ENCODE results near the gene CRK. TPM values are rescaled to one million over a fixed set of nuclear protein-coding genes. Genes with fewer than 3 reads are reported as not detected.
A peak's percentile ranks its signal among the peaks of the same experiment; 100 is the strongest.
"Not testable (repeated sequence)": the region's sequence is repeated elsewhere in the genome, so short reads cannot be mapped to it uniquely, and the experiment has no call there.

Gene CRK
- total RNA-seq, 1 experiment from 2014 or later, result 86.6 TPM

DNA sequence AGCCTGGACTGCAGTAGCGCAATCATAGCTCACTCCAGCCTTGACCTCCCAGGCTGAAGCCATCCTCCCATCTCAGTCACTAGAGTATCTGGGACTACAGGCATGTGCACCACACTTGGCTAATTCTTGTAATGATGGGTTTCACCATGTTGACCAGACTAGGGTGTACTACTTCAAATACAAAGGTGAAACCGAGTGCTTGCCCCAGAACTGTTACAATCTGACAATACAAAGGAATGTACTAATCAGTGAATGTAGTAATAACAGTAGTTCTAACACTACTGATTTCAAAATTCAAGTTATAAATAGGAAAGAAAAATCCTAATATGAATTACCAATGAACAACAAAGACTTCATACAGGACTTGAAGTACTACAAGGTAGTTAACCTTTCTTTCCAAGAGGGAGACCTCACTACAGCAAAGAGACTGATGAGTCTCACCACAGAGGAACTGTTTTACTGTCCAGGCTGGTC is 24.4 kb downstream of the CRK start:
- no peak for DNase-seq (ENCODE audit: low read depth)

DNA sequence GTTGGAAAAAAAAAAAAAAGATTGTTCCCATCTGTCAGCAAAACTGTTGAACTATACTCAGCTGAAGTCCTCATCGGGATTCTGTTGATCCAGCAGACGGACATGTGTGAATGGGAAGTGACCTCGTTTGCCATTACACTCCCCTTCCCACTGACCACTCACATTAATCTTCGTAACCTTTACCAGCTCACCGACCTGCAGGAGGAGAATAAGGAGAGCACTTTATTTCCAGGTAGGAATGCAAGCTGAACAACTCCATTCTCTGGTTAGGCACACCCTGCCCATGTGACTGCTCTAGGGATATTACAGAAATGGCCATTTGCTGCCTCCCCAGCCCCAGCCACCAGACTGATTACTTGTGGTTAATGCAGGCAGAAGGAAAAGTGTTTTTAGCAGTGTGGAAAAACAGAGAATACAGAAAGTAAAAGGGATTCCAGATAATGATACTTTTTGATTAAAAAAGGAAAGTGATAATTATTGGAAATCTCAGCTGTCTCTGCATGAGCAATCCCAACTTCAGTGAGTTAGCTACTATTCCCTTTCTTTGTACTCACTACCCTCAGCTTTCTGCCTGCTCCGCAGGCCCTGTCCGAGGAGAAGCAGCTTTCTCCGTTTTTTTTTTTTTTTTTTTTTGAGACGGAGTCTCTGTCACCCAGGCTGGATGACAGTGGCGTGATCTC is 32.4 kb downstream of the CRK start:
- no peak for DNase-seq (ENCODE audit: low read depth)

DNA sequence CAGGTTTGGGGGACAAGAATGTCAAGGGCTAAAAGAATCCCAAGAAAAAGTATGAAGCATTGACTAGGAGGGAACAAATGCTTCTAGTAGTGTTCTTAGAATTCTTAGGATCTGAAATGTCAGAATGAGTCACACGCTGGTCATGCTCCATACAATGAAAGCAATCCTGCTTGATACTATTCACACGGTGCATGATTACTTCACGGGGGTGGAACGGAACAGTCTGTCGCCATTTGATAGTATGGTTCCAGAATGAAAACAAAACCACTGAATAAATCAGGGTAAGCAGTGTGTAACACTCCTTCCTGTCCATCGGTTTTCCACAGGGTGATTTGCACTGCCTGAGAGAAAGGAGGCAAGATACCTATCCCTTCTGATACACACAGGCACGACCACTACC is 33.1 kb downstream of the CRK start:
- DNase-seq (ENCODE audit: low read depth), result peak; percentile 97

DNA sequence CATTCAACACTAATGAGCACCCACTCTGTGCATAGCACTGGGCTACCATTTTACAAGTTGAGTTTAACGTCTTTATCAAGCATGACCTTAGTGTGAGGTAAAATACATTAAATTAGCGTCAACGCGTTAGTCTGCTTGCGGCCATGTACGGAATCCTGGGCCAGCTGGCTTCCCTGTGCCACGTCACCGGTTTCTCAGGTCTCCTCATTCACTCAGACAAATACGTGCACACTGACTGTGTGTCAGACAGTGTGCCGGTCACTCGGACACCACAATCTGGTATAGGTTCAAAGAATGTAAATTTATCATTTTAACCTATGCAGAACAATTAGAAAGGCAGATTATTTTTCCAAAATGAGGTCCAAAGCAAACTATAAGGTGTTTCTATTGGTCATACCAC is 34.6 kb downstream of the CRK start:
- DNase-seq (ENCODE audit: low read depth), result no peak

DNA sequence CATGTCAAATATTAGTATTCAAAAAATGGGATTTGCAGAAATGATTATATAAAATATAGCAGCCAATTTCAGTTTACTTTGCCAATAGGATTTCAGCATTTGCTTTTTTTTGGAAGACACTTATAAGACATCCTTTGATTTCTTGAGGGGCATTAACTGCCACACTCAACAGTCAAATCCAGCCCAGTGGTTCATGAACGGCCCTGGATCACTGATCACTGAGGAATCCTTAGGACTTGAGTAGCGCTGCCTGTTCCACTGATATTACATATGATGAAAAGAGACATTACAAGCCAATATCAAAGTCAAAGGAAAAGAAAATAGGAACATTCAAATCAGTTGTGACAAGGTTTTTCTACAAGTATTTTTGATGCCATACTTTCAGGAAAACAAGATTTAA is 35.1 kb downstream of the CRK start:
- no peak for DNase-seq (ENCODE audit: low read depth)

DNA sequence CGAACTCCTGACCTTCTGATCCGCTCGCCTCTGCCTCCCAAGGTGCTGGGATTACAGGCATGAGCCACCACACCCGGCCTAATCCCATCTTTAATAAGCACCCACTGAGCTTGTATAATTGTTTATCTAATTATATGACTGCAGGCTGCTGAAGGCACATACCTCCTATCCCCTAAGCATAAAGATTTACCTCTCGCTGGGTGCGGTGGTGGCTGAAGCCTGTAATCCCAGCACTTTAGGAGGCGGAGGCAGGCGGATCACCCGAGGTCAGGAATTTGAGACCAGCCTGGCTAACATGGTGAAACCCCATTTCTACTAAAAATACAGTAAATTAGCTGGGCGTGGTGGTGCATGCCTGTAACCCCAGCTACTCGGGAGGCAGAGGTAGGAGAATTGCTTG is 35.9 kb downstream of the CRK start:
- no peak for DNase-seq (ENCODE audit: low read depth)

DNA sequence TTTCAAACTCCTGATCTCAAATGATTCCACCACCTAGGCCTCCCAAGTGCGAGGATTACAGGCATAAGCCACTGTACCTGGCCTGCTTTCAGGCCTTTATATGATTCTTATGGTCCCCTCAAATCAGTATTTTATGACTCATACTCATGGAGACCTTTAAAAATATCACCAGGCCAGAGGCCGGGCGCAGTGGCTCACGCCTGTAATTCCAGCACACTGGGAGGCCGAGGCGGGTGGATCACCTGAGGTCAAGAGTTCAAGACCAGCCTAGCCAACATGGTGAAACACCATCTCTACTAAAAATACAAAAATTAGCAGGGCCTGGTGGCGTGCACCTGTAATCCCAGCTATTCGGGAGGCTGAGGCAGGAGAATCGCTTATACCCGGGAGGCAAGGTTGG is 37.6 kb downstream of the CRK start:
- DNase-seq (ENCODE audit: low read depth), result not testable (repeated sequence)

DNA sequence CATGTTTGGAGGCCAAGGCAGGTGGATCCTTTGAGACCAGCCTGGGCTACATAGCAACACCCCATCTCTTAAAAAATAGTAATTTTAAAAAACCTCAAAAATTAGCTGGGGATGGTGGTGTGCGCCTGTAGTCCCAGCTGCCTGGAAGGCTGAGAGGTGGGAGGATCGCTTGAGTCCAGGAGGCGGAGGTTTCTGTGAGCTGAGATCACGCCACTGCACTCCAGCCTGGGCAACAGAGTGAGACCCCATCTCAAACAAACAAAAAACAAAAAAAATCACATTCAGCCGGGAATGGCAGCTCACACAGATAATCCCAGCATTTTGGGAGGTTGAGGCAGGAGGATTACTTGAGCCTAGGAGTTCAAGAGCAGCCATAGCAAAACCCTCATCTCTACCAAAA is 39.6 kb downstream of the CRK start:
- no peak for DNase-seq (ENCODE audit: low read depth)

DNA sequence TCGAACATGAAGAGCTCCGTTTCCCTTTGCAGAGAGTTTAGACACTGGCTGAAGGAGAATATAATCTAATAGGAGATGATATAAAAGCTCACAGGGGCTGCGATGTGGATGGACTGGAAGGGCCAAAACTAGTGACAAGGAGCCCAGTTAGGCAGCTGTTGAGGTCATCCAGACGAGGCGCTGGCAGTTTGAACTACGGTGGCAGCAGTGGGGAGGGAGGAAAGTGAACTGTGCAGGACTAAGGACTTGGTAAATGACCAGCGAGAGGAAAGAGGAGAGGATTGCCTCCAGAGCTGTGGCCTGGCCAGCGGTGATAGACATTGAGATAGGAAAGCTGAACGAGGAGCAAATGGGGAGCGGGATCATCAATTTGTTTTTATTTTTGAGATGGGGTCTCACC is 41.4 kb downstream of the CRK start:
- no peak for DNase-seq (ENCODE audit: low read depth)

DNA sequence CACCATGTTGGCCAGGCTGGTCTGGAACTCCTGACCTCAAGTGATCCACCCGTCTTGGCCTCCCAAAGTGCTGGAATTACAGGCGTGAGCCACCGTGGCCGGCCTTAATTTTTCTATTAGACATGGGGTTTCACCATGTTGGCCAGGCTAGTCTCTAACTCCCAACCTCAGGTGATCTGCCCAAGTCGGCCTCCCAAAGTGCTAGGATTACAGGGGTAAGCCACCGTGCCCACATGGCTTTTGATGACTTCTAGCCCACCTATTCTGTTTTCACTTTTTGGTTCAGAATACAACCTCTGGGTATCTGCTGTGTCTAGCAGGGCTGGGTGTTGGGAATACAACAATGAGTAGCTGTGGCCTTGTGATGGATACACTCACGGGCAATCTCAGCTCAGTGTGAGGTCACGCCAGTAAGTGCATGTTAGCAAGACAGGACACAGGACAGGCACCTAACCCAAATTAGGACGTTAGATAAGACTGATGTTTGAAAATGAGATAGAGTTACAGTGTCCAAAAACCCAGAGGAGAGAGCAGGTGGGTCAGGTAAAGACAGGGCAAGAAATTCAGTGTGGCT is 41.9 kb downstream of the CRK start:
- no peak for DNase-seq (ENCODE audit: low read depth)

DNA sequence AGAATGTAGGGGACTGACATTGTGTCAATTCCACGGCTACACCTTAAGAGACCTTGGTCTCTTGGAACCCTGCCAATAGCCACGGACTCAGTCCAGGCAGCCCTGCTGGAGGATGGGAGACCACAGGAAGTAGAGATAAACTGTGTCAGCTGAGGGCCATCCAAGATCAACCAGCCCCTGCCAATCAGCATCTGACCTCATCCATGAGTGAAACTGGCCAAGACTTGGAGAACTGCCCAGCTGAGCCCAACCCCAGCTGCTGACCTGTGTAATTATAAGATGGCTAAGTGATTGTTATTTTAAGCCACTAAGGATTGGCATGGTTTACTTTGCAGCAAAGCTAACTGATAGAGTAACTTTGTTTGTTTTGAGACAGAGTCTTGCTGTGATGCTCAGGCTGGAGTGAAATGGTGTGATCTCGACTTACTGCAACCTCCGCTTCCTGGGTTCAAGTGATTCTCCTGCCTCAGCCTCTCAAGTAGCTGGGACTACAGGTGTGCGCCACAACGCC is 42.7 kb downstream of the CRK start:
- DNase-seq (ENCODE audit: low read depth), result peak; percentile 95

DNA sequence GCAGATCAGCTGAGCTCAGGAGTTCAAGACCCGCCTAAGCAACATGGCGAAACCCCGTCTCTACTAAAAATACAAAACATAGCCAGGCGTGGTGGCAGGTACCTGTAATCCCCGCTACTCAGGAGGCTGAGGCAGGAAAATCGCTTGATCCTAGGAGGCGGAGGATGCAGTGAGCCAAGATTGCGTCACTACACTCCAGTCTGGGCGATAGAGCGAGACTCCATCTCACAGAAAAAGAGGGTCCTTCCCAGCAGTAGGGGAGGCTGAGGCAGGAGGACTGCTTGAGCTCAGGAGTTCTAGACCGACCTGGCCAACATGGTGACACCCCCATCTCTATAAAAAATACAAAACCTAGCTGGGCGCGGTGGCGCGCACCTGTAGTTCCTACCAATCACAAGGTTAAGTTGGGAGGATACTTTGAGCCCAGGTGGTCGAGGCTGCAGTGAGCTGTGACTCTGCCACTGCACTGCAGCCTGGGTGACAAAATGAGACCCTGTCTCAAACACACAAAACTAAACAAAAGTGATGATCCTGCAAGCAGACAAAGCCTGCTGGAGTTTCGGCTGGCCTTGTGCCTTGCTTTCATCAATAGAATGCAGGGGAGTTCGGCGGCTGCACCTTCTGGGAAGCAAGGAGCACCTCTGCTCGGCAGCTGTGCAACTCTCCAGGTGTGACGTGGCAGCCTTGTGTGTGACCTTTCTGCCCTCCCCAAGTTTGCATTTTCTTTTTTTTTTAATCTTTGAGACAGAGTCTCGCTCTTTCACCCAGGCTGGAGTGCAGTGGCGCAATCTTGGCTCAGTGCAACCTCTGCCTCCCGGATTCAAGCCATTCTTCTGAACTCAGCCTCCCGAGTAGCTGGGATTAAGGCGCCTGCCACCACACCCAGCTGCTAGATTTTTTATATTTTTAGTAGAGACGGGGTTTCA is 43.6 kb downstream of the CRK start:
- no peak for DNase-seq (ENCODE audit: low read depth)

DNA sequence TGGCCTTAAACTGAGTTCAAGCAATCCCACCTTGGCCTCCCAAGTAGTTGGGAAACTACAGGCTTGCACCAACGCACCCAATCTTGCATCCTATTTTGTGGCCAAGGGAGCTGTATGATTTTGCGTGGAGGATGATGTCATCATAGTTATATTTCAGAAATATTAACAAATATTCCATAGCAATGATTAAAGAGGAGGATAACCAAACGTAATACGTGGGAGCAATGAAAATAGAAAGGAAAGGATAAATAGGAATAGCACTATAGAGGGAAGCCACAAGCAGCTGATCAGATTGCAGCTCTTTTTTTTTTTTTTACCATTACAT is 53.8 kb downstream of the CRK start:
- DNase-seq (ENCODE audit: low read depth), result no peak

DNA sequence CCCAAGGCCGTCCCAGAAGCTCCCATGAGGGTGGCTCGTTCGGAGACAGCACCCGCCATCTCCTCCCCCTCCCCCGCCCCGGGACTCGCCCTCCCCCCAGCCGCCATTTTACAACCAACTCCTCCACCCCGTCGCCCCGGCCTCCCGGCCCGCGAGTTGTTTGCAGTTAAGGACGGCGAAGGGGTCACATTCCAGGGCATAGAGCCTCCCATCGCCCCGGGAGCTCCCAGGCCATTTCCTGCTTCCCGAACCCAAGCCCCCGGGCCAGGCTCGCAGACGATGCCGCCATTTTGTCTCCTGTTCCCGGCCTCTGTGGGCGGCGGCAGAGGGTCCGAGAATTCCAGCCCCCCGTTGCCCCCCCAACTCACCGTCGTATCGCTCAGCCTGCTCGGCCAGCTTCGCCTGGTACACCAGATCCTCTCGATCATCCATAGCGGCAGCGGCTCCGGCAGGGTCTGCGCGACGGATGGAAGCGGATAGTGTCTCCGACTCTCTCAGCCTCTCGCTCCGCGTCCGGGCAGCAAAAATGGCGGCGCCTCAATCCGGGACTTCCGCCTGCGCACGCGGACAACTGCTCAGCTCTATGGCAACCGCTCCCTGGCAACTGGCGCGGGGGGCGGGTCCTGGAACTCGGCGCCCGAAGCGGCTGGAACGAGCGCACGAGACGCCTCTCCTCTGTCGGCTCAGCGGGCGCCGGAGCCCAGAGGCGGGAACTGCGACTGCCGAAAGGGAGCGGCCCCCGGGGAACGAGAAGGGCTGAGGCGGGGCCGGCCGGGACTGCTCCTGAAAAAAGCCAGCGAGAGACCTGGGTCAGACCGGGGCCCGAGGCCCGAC is 56.1 kb downstream of the CRK start, which contains the start of gene YWHAE:
Gene YWHAE, minus strand, starts transcription at position 544 of the 834 bp plus-strand sequence. Its CDS starts 112 bp downstream, at position 432.
- DNase-seq (ENCODE audit: low read depth), result peak; percentile 95

DNA sequence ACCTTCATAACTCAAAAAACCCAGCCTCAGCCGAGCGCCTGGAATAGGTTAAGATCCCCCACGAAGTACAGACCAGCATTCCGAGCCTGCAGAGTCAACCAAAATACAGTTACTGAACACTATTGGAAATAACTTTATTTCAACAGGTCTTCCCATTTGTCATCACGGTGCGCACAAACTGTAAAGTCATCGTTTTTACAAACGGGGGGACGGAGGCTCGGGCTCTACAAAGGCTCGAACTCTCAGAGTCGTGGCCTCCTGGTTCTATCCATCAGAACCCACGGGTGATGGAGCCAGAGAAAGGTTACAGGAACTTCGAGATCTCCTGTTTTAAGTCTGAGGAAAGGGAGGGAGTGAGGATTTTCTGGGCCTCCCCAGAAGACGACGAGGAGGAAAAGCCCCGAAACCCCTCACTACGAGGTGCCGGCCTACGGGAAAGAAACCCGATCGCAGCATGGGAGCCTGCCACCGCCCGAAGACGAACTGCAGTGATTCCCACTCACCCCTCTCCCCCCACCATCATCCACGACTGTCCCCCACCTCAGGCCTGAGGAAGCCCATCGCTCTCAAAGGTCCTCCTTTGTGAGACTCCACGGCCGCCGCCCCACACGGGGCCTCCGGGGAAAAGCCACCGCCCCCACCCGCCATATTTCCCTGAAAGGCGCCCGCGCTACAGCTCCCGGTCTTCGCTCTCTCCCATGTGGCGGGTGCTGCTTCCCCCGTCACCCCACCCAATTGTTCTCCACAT is 56.9 kb downstream of the CRK start:
- peak; percentile 26 for DNase-seq (ENCODE audit: low read depth)

DNA sequence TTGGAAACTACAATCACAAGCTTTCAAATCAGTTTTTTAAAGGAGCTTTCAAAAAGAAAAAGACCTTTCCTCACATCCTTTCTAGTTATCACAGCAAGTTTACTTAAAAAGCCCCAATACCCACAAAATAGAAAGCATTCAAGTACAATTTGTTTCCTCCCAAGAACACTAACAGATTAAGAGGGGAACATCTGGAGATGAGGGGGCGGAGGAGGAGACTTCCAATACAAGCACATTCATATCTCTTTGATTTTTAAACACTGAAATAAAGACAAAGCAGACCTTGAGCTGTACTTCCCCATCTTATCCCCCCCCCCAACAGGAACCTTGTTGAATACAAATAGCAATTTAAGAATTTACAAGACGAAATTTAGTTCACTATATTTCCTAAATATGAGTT is 58.0 kb downstream of the CRK start:
- DNase-seq (ENCODE audit: low read depth), result no peak

DNA sequence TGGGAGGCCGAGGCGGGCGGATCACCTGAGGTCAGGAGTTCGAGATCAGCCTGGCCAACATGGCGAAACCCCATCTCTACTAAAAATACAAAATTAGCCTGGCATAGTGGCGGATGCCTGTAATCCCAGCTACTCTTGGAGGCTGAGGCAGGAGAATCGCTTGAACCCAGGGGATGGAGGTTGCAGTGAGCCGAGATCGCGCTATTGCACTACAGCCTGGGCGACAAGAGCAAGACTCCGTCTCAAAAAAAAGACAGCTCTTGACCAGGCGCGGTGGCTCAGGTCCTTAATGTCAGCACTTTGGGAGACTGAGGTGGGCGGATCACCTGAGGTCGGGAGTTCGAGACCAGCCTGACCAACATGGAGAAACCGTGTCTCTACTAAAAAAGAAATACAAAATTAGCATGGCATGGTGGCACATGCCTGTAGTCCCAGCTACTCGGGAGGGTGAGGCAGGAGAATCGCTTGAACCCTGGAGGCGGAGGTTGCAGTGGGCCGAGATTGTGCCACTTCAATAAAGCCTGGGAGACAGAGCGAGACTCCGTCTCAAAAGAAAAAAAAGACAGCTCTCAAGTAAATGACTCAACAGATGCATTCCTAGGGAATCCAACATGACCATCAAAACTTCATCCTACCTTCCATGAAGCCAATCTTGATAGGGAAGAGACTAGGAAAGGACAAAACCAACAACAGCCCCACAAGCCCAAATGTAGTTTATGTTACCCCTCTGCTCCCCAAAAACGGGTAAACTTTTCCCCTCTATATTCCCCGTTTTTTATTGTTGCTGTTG is 60.0 kb downstream of the CRK start:
- DNase-seq (ENCODE audit: low read depth), result not testable (repeated sequence)

DNA sequence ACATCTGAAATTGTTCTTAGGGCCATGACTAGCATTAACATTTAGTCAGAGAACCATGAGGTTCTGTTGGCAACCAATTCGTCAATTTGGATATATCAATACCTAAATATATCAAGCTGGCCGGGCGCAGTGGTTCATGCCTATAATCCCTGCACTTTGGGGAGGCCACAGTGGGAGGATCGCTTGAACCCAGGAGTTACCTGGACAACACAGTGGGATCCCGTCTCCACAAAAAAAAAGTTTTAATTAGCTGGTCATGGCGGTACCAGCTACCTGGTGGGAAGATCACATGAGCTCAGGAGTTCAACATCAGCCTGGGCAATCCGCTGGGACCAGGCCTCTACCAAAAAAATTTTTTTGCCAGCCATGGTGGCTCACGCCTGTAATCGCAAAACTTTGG is 64.5 kb downstream of the CRK start:
- DNase-seq (ENCODE audit: low read depth), result no peak

DNA sequence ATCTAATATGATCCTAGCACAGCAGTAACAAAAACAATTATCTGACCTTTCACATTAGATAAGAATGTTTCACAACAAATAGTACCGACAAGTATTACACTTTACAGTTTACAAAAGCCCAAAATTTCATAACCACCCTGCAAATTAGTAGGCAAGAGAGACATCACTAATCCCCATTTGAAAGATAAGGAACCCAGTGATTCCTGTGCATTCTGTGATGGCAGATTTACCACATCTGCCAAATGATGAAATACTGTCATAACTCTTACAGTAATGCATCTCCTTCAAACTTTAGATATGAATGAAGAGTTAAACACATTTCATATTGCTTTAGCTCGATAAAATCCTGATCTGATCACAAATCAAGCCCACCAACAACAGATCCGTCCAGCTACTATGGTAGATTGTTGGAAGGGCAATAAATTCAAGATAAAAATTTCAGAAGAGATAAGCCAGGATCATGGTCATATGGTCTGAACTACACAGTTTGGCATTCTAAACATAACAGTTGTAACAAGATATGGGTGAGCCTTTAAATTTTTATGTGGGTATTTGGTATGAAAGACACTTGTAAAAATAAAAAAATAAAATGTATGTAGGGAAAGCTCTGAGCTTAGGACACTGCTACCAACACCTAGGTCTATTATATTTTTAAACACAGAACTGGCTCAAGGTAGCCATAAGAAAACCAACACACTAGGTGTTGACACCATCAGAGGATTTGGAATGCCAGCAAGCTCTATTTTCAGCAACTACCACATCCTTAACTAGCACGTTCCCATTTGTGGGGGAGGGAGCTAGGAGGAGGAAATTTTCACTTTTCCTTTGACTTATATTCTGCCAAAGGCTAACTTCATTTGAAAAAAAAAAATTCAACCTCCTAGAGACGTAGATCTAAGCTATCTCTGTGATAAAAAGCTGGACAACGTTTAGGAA is 65.3 kb downstream of the CRK start:
- no peak for DNase-seq (ENCODE audit: low read depth)
